Kidney (tissue), 14 donors: ENCODE measurements around the gene ARFRP1. TPM values are rescaled to one million over a fixed set of nuclear protein-coding genes. Genes with fewer than 3 reads are reported as not detected.

Source experiments
- DNase-seq, 5 donors: peaks; one replicate each; pipeline ENCODE4 v3.0.0-alpha.2; 2013 to 2020
- FAIRE-seq: peaks from 2 replicates; lab custom pipeline; 2012; peaks lifted over from hg19 to GRCh38; lab: Jason Lieb, UNC
- H3K27ac ChIP-seq, 2 donors: one replicate each; pipeline ENCODE4 v1.7.0; 2013; ENCODE audit warnings: low read depth in 2 of 2, low read length in 2 of 2, inconsistent platforms in 1 of 2
- H3K27me3 ChIP-seq: one replicate; pipeline ENCODE4 v1.7.1; 2013; ENCODE audit warnings: low read length, inconsistent platforms; ENCODE audit not compliant: control insufficient read depth, insufficient read depth
- H3K36me3 ChIP-seq, 3 donors: one replicate each; pipeline versions ENCODE4 v1.7.0 to v1.7.1; 2013; ENCODE audit warnings: low read length in 3 of 3, control low read depth in 1 of 3, inconsistent platforms in 1 of 3; ENCODE audit not compliant: insufficient read depth in 3 of 3, control insufficient read depth in 2 of 3
- H3K4me1 ChIP-seq, 3 donors: one replicate each; pipeline versions ENCODE4 v1.7.0 to v1.7.1; 2013; ENCODE audit warnings: low read length in 3 of 3, inconsistent platforms in 1 of 3, low read depth in 1 of 3; ENCODE audit not compliant: control insufficient read depth in 2 of 3, insufficient read depth in 2 of 3
- H3K4me3 ChIP-seq, 3 donors: one replicate each; pipeline versions ENCODE4 v1.7.0 to v1.8.1; 2013; ENCODE audit warnings: low read length in 3 of 3, control low read depth in 1 of 3, inconsistent platforms in 1 of 3
- H3K9ac ChIP-seq, 3 donors: one replicate each; pipeline versions ENCODE4 v1.7.0 to v1.7.1; 2013; ENCODE audit warnings: low read length in 3 of 3, control low read depth in 1 of 3, inconsistent platforms in 1 of 3
- H3K9me3 ChIP-seq, 3 donors: one replicate each; pipeline versions ENCODE4 v1.7.0 to v1.7.1; 2013; ENCODE audit warnings: low read length in 3 of 3, control low read depth in 1 of 3, inconsistent platforms in 1 of 3; ENCODE audit not compliant: control insufficient read depth in 2 of 3, insufficient read depth in 1 of 3
- intact Hi-C: fragments of 100-400 bp; cut with DNase I; formaldehyde crosslinking; loops from one replicate; pipeline ENCODE4 v1.11.1; 2022
- polyA plus RNA-seq: library from polyadenylated mRNA; stranded (reverse); fragments of 350-450 nt; fragmentation: Illumina TruSeq; extraction: RNeasy Lipid Tissue Mini Kit (QIAGEN cat#74804); gene quantifications from one replicate; pipeline ENCODE4 v1.2.3, GENCODE V29; 2014; ENCODE audit warnings: low read depth, low replicate concordance; ENCODE audit not compliant: insufficient read depth
- total RNA-seq: library from RNA; stranded (reverse); fragmentation: NEBNext Ultra II Directional; extraction: Animal tissue kit (Norgen Biotek cat#: 25700); gene quantifications from one replicate; pipeline ENCODE4 v1.2.1, GENCODE V29; 2021
- TF ChIP-seq, protein P1 (sequence below): IDR thresholded peaks from 3 replicates; pipeline ENCODE4 v1.5.1; 2012; ENCODE audit warnings: mild to moderate bottlenecking, moderate library complexity, borderline replicate concordance; ENCODE audit not compliant: insufficient read depth; ENCODE audit errors: extremely low read depth
- donor health status: control.
- donor health status: control.
- donor health status: control.
- donor health status: control.
- donor health status: control.
- donor health status: DM: yes; HTN: yes; CAD: no.
- donor health status: Normal renal cell carcinoma (clear cell type).

The ARFRP1 gene
- total and polyA plus RNA-seq, 2 donors from 2014 or later, result 60.6 to 71.2 TPM

DNA sequence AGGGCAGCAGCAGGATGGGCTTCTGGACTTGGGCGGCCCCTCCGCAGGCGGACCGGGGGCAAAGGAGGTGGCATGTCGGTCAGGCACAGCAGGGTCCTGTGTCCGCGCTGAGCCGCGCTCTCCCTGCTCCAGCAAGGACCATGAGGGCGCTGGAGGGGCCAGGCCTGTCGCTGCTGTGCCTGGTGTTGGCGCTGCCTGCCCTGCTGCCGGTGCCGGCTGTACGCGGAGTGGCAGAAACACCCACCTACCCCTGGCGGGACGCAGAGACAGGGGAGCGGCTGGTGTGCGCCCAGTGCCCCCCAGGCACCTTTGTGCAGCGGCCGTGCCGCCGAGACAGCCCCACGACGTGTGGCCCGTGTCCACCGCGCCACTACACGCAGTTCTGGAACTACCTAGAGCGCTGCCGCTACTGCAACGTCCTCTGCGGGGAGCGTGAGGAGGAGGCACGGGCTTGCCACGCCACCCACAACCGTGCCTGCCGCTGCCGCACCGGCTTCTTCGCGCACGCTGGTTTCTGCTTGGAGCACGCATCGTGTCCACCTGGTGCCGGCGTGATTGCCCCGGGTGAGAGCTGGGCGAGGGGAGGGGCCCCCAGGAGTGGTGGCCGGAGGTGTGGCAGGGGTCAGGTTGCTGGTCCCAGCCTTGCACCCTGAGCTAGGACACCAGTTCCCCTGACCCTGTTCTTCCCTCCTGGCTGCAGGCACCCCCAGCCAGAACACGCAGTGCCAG is 11.0 kb downstream of the ARFRP1 start, which contains the start of gene TNFRSF6B:
Gene TNFRSF6B (plus strand): TSS at position 25 of the 729 bp plus-strand sequence. CDS start 116 bp downstream, at position 141.
- intact Hi-C loops, result no loop called here
- no peak for FAIRE-seq
- no peak within 1 kb of the TSS for H3K9ac ChIP-seq
- no peaks in the 10 kb centered on the region for H3K36me3 ChIP-seq
- no peaks in the 10 kb centered on the region for H3K9me3 ChIP-seq
- H3K27me3 ChIP-seq, result no peaks in the 10 kb centered on the region
- DNase-seq, result peak in 2 of 5 donors; percentile 86 to 87
- H3K4me1 ChIP-seq, result peaks cover 0 to 14% (median 0%) of the 10 kb centered on the region in 3 donors
- TF ChIP-seq, protein P1, sequence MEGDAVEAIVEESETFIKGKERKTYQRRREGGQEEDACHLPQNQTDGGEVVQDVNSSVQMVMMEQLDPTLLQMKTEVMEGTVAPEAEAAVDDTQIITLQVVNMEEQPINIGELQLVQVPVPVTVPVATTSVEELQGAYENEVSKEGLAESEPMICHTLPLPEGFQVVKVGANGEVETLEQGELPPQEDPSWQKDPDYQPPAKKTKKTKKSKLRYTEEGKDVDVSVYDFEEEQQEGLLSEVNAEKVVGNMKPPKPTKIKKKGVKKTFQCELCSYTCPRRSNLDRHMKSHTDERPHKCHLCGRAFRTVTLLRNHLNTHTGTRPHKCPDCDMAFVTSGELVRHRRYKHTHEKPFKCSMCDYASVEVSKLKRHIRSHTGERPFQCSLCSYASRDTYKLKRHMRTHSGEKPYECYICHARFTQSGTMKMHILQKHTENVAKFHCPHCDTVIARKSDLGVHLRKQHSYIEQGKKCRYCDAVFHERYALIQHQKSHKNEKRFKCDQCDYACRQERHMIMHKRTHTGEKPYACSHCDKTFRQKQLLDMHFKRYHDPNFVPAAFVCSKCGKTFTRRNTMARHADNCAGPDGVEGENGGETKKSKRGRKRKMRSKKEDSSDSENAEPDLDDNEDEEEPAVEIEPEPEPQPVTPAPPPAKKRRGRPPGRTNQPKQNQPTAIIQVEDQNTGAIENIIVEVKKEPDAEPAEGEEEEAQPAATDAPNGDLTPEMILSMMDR, result no peak
- peak within 1 kb of the TSS in 1 of 3 donors; percentile 32 for H3K4me3 ChIP-seq
- no peak within 1 kb of the TSS for H3K27ac ChIP-seq

- H3K27ac ChIP-seq, result no peak overlapping the region
- no peak overlapping the region for H3K4me3 ChIP-seq
Measured at GRCh38 chr20:63696306-63696627, 11.5 kb downstream of the ARFRP1 start.

GRCh38 chr20:63695424-63696305 is 12.1 kb downstream of the ARFRP1 start:
- intact Hi-C loops, result no loop called here
- no peaks in the 10 kb centered on the region for H3K36me3 ChIP-seq
- FAIRE-seq, result no peak
- DNase-seq, result peak in 1 of 5 donors; percentile 78
- no peaks in the 10 kb centered on the region for H3K27me3 ChIP-seq
- no peak overlapping the region for H3K27ac ChIP-seq
- TF ChIP-seq, protein P1, result no peak
- H3K4me3 ChIP-seq, result no peak overlapping the region
- peaks cover 0 to 14% (median 0%) of the 10 kb centered on the region in 3 donors for H3K4me1 ChIP-seq
- H3K9ac ChIP-seq, result no peak overlapping the region
- H3K9me3 ChIP-seq, result no peaks in the 10 kb centered on the region

More at GRCh38 chr20:63696306-63696627, 11.5 kb downstream of the ARFRP1 start:
- Histone ChIP-seq H3K9ac (no peak overlapping the region), H3K36me3 (no peaks in the 10 kb centered on the region), H3K4me1 (peaks cover 0 to 14% (median 0%) of the 10 kb centered on the region in 3 donors), H3K9me3 (no peaks in the 10 kb centered on the region), H3K27me3 (no peaks in the 10 kb centered on the region)
- peak in 3 of 5 donors; percentile 72 to 81 (median 79) for DNase-seq
- intact Hi-C loops, result no loop called here
- TF ChIP-seq, protein P1, result no peak
- FAIRE-seq, result no peak
